ENCODE measurements around the gene MCAT.

The MCAT gene, protein sequence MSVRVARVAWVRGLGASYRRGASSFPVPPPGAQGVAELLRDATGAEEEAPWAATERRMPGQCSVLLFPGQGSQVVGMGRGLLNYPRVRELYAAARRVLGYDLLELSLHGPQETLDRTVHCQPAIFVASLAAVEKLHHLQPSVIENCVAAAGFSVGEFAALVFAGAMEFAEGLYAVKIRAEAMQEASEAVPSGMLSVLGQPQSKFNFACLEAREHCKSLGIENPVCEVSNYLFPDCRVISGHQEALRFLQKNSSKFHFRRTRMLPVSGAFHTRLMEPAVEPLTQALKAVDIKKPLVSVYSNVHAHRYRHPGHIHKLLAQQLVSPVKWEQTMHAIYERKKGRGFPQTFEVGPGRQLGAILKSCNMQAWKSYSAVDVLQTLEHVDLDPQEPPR

GRCh38 chr22:43142880-43143562 is at the start of gene MCAT:
Gene MCAT, minus strand, starts transcription at chr22:43143398. Its CDS starts 50 bp downstream, at chr22:43143348.
- DNase-seq = peak; percentile 23

GRCh38 chr22:43191831-43192230 is 48.6 kb upstream of the MCAT start:
- DNase-seq = no peak

DNA sequence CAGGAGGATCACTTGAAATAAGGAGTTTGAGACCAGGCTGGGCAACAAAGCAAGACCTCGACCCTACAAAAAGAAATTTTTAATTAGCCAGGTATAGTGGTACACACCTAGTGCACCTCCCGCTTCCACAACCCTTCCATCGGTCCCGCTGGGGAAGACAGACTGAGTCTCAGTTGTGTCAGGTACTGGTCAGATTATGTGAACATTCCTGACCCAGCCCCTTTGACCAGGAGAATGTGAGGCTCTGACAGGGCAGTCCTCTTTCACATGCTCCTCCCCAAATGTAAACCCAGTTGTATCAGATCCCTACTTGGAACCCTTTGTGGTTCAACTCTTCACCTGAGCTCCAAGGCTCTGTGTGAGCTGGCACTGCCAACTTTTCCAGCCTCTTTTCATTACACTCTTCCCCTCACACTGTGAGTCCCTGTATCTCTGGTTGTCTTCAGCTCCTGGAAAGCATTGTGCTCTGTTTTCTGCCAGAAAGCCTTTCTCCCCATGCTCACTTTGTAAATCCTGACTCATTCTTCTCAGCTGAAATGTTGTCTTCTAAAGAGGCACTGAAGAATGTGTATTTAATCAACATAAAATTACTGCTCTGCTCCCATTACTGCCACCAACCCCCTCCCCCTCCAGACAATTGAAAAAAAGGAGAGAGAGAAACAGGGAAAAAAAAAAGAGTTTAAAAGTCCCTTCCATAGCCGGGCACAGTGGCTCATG is 45.8 kb upstream of the MCAT start:
- no peak for DNase-seq

DNA sequence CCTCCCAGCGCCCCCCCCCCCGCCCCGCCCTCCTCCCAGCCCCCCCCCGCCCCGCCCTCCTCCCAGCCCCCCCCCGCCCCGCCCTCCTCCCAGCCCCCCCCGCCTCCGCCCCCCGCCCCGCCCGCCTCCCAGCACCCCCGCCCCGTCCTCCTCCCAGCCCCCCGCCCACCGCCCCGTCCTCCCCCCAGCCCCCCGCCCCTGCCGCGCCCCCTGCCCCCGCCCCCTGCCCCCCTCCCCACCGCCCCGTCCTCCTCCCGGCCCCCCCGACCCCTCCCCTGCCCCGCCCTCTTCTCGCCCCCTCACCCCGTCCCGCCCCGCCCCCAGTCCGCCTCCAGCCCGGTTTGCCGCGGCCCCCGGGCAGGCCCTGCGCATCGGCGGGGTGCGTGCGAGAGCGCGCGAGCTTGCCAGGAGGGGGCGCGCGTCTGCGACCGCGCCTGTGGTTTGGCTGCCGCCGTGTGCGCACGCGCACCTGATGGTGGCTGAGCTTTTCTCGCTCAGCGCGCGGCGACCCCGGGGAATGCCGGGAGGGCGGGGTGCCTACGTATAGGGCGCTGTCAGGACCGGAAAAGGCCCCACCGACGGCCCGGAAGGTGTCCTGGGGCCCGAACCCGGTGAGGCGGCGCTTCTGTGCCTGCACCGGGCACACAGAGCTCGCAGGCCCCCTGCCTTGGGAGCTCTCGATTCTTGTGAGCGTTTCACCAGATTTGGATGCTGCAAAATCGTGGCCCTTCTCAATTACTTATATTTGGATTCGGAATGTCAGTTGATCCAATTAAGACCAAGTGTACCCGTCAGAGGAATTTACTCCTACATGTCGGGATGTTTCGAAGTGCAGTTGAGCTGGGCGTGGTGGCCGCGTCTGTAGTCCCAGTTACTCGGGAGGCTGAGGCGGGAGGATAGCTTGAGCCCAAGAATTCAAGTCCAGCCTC is 44.2 kb upstream of the MCAT start:
- peak; percentile 71 for DNase-seq

- DNase-seq = no peak
Measured at GRCh38 chr22:43186272-43187170, 43.3 kb upstream of the MCAT start, which contains the start of gene TTLL12. Gene TTLL12, minus strand, starts transcription at chr22:43187134. Its CDS starts 65 bp downstream, at chr22:43187069.

DNA sequence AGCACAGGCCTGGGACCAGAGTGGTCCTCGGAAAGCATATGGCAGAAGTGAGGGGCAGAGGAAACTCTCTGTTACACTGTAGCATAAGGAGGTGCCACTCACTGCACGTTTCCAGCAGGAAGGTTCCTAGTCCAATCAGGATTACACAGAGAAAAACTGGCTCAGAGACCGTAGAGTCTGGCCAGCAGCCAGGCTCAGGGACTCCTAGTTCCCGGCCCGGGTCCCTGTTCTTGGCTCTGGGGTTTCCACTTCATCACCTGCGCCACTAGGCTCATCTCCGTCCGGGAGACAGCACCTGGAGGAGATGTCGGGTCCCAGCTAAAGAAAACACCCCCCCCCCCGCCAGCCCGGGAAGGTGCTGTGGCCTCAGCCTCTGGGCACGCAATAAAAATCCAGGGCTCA is 42.7 kb upstream of the MCAT start:
- peak; percentile 32 for DNase-seq

DNA sequence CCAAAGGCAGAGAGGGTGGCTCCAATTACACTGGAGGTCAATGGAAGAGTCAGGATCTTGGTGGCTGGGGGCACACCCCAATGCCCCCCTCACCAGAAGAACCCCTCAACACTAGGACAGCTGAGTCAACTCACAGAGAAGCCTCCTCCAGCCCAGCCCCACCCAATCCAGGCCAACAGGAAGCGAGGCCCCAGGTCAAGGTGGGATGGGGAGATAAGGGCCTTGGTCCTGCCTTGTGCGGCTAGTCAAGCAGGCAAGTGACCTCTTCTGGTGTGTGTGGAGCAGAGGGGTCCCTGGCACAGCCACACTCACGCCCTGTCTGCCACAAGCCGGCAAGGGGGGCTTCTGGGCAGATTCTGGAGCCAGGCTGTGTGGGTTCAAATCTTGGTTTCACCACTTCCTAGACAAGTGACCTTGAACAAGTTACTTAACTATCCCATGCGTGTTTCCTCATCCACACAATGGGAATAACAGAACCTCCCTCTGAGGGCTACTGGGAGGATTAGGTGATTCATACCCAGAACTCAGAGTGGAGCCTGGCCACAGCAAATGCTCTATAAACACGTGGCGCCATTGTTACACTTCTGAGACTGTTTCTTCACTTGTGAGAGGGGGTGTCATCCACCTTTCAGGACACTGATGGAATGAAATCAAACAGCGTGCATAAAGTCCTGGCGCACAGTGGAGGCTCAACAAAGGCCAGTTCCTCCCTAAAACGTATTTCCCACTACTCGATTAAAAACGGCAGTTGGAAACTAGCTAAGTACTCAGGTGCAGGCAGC is 40.5 kb upstream of the MCAT start:
- DNase-seq = no peak

- DNase-seq = no peak
Measured at GRCh38 chr22:43182726-43183125, 39.5 kb upstream of the MCAT start.

DNA sequence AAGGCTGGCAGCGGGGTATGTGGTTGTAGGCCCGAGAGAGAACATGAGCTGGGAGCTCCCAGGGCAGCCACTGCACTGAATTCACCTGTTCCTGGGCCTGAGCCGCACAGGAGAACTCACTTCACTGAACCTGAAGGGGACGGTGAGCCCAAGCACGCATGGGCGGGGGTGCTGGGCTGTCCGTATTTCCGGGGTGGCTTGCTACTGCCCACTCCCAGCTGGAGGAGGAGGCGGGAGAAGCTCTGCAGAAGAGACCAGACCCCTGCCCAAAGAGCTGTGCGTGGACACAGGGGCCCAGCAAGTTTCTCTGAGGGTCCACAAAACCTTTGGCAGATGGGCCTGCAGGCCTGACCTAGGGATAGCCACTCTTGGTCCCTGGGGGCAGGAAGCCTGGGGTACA is 38.9 kb upstream of the MCAT start:
- DNase-seq = no peak

GRCh38 chr22:43181321-43182076 is 38.3 kb upstream of the MCAT start:
- no peak for DNase-seq

DNA sequence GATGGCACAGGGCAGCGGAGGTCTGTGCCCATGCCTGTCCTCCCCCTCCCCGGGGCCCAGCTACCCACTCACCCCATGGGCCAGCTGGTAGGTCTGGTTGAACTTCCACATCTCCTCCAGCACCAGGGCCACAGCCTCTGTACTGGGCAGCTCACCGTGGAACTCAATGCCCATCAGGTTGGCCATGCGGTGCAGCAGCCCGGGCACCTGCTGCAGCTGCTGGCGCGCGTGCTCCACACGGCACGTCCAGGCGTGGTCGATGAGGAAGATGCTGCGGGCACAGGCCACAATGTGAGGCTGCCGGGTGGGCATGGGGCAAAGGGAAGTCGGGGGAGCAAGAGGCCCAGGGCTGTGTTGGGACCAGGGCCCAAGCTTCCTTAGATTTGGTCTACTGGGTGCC is 37.5 kb upstream of the MCAT start:
- DNase-seq = no peak

DNA sequence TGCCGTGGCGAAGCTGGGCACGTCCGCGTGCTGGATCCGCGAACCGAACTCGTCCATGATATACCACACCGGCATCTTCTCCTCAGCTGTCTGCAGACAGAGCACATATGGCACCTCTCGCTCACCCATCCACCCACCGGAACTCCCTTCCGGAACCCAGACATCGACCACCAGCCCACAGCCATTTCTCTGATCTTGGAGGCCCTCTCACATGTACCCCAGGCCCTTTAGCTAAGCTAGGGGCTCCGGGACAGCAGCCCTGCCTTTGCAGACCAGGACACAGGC is 36.7 kb upstream of the MCAT start:
- no peak for DNase-seq

DNA sequence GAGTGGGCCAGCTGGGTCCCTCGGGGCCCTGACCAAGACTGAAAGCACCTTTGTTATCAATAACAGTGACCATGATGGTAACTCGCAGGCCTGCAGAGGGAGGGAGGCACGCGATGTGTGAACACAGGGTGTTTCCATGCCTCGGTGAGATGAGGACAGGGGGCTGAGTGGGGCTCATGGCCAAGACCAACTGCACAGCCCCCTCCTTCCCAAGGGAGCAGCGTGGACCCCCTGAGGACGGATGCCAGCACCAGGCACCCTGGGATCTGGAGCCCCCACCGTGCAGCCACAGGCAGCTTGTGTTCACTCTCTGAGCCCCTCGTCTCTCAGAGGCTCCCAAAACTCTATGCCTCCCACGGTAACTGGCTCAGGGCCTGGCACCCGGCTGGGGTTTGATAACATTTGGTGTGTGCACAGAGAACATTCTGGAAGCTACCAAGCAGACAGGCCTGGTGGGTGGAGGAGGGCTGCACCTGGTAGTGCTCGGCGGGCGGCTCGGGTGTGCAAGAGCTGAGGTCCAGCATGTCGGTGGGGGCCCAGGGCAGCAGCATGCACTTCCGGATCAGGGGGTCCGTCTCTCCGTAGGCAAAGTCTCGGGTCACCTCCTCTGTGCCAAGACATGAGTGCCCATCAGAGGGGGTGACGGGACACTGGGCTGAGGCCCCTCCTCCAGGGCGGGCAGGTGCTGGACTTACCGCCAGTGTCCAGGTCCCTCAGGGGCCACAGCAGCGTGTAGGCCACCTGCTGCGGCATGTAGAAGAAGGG is 36.1 kb upstream of the MCAT start:
- no peak for DNase-seq

GRCh38 chr22:43177479-43177878 is 34.3 kb upstream of the MCAT start:
- DNase-seq = no peak

DNA sequence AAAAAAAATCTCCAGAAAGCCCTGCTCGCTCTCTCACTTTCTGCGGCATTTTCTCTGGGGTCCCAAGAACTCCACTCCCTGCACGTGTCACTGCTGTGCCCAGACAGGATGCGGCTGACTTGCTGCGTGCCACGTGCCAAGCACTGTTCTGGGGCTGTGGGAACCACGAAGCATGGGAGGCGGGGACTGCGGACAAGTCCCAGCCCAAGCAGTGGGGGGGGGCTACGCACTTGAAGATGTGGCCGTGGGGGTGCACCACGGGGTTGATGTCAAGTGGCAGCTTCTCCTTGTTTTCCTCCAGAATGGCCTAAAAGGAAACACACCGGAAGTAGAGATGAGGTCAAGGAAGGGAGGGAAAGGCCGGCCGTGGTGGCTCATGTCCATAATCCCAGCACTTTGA is 32.9 kb upstream of the MCAT start:
- no peak for DNase-seq

GRCh38 chr22:43174941-43175531 is 31.8 kb upstream of the MCAT start:
- DNase-seq = no peak

DNA sequence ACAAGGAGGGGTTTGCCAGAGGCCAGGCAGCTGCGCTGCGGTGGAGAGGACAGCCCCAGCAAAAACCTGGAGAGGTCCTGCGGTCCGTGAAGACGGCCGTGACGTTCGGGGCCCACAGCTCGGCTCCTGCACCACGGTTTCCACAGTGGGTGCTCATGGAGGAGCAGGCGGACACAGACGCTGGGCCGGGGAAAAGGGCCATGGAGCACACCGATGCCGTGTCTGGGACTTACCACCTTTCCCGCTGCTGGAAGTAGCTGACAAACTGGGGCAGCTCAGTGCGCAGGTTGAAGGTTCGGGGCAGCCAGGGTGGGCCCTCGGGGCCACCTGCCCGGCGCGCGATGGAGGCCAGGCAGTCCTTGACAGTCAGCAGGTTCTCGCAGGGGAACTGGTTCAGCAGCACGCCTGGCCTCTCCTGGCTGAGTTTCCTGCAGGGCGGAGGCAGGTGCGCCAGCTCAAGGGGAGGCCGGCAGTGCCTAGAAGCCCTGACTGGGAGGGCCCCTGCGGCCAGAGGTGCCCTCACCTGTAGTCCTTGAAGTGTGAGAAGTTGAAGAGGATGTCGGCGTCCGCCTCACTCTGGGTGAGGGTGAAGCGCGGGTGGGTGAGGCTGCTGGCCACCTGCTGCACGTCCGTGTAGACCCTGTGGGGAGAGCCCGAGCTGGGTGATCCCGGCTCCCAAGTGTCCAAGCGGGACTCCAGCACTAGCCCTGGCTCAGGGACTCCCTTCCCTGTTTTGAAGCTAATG is 30.9 kb upstream of the MCAT start:
- DNase-seq = no peak

GRCh38 chr22:43173566-43173965 is 30.4 kb upstream of the MCAT start:
- DNase-seq = no peak
